Globus pallidus (tissue), 1 donor: ENCODE measurements around the gene NDRG2.
A peak's percentile ranks its signal among the peaks of the same experiment; 100 is the strongest.
"Not testable (repeated sequence)": the region's sequence is repeated elsewhere in the genome, so short reads cannot be mapped to it uniquely, and the experiment has no call there.

Experiments used
- DNase-seq: peaks from one replicate; pipeline ENCODE4 v3.0.0-alpha.2; 2015; ENCODE audit warnings: low spot score

NDRG2 gene

GRCh38 chr14:21055432-21056117, 30.7 kb upstream of the NDRG2 start:
- DNase-seq, result no peak

GRCh38 chr14:21054768-21055145, 29.9 kb upstream of the NDRG2 start:
- DNase-seq, result no peak

GRCh38 chr14:21054123-21054767, 29.4 kb upstream of the NDRG2 start:
- DNase-seq, result no peak

- DNase-seq, result no peak
These were observed 28.6 kb upstream of the NDRG2 start for GRCh38 chr14:21053184-21054122.

- no peak for DNase-seq
These were observed 25.7 kb upstream of the NDRG2 start for GRCh38 chr14:21050597-21050996.

GRCh38 chr14:21049271-21049673, 24.4 kb upstream of the NDRG2 start:
- DNase-seq, result no peak

GRCh38 chr14:21048638-21049037, 23.8 kb upstream of the NDRG2 start:
- no peak for DNase-seq

- no peak for DNase-seq
These were observed 22.5 kb upstream of the NDRG2 start for GRCh38 chr14:21047378-21047781.

- no peak for DNase-seq
These were observed 19.2 kb upstream of the NDRG2 start for GRCh38 chr14:21043974-21044618.

GRCh38 chr14:21043387-21043973, 18.6 kb upstream of the NDRG2 start:
- no peak for DNase-seq

GRCh38 chr14:21042918-21043317, 18.1 kb upstream of the NDRG2 start:
- peak; percentile 87 for DNase-seq

- no peak for DNase-seq
These were observed 17.0 kb upstream of the NDRG2 start, which contains the start of gene RNASE7 for GRCh38 chr14:21041676-21042433. Gene RNASE7, plus strand, starts transcription at chr14:21042362. Its CDS starts 631 bp downstream, at chr14:21042993.

GRCh38 chr14:21040941-21041340, 16.1 kb upstream of the NDRG2 start:
- DNase-seq, result not testable (repeated sequence)

GRCh38 chr14:21040370-21040925, 15.6 kb upstream of the NDRG2 start:
- no peak for DNase-seq

GRCh38 chr14:21039585-21040369, 14.9 kb upstream of the NDRG2 start:
- peak; percentile 92 for DNase-seq

GRCh38 chr14:21038441-21039422, 13.9 kb upstream of the NDRG2 start:
- DNase-seq, result peak; percentile 93

GRCh38 chr14:21037156-21037555, 12.3 kb upstream of the NDRG2 start:
- no peak for DNase-seq

- DNase-seq, result no peak
These were observed 11.9 kb upstream of the NDRG2 start for GRCh38 chr14:21036751-21037150.

- no peak for DNase-seq
These were observed 9.8 kb upstream of the NDRG2 start, which contains the start of gene RNASE13 for GRCh38 chr14:21034707-21035106. Gene RNASE13, minus strand, starts transcription at chr14:21034807. Its CDS starts 519 bp downstream, at chr14:21034288.
